HG03354 (cell line): Measurements from ENCODE around the gene ZCCHC3.

Source experiments
- ATAC-seq: cut with Tn5 transposase; IDR thresholded peaks from one replicate; pipeline ENCODE4 v1.9.1; 2021; ENCODE audit warnings: mild to moderate bottlenecking; ENCODE audit not compliant: unreplicated experiment, poor library complexity, severe bottlenecking

ZCCHC3 gene

GRCh38 chr20:310645-311044, 13.3 kb downstream of the ZCCHC3 start:
- no peak for ATAC-seq

DNA sequence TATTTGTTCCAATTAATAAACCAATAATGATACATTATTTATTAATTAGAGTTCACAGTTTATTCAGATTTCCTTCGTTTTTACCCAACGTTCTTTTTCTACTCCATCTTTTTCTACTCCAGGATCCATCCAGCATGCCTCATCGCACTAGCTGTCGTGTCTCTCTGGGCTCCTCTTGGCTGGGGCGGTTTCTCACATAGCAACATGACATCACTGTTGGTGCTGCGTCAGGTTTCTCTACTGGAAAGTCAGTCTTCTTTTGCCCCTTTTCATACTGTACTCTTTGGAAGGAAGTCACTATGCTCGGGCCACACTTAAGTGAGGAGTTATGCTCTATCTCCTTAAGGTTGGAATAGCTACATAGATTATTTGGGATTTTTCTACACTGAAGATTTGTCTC, 14.2 kb downstream of the ZCCHC3 start:
- no peak for ATAC-seq

GRCh38 chr20:312067-312466, 14.7 kb downstream of the ZCCHC3 start:
- ATAC-seq = no peak

- no peak for ATAC-seq
These were observed 15.5 kb downstream of the ZCCHC3 start for GRCh38 chr20:312866-313265.

GRCh38 chr20:313402-313801, 16.0 kb downstream of the ZCCHC3 start:
- no peak for ATAC-seq

DNA sequence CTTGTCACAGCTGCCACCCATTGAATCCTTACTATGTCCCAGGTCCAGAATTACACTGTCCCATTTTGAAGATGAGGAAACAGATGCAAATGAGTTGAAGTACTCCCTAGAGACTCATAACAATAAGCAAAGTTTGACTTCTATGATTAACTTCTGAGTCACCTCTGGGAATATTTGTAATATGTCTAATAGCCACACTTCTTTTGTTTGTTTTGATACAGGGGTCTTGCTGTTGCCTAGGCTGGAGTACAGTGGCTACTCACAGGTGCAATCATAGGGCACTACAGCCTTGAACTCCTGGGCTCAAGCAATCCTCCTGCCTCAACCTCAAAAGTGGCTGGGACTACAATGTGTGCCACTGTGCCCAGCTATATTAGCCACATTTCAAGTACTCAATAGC, 16.6 kb downstream of the ZCCHC3 start:
- ATAC-seq = no peak

DNA sequence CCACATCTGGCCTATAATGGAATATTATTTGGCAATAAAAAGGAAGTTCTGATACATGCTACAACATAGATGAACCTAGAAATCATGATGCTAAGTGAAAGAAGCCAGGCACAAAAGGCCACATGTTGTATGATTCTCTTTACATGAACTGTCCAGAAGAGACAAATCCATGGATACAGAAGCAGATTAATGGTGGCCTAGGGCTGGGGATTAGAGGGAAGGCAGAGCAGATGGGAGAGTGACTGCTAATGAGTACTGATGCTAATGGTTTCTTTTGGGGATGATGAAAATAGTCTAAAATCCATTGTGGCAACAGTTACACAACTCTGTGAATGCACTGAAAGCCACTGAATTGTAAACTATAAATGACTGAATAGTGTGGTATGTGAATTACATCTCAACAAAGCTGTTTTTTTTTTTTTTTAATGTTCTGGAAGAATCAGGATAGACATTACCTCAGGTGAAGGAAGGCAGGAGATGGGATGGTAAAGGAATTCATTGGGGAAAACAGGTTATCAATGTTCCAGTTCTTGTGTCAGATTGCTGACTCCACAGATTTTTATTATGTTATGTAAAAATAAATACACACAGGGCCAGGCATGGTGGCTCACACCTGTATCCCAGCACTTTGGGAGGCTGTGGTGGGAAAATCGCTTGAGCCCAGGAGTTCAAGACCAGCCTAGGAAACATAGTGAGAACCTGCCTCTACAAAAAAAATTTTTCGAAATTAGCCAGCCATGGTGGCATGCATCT, 19.1 kb downstream of the ZCCHC3 start:
- no peak for ATAC-seq

GRCh38 chr20:324177-325044, 27.0 kb downstream of the ZCCHC3 start:
- peak; percentile 53 for ATAC-seq

DNA sequence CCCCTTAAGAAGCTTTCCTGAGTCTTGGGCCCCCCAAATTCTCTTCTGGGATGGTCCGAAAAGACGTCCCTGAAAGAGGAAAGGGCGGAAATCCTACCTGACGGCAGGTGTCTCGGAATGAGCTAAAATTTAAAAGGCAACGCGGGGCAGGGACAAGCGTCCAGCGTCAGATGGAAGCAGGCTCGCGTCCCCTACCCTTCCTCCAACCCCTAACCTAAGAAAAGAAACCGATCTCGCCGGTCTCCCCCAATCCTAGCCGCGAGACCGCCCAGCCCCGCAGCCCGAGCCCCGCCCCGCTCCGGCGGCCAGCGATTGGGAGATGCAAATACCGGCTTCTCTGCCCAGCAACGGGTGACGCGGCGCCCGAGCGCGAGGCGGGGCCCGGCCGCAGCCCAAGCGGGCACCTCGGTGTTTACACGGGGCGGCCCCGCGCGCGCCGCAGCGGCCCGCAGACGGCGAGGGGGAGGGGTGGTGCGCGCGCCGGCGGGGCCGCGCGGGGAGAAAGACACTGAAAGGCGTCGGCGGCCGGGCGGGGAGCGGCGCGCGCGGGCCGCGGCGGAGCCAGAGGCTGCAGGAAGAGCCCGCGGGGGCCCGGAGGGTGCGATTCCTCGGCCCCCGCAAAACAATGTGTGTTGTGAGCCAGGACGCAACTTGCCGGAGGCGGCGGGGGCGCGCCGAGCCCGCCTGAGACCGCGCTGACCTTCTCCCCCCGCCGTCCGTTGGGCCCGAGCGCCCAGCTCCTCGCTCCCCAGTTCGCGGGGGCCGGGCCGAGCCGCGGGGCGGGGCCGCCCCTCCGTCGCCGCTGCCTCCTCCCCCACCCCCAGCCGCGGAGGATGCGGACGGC, 27.9 kb downstream of the ZCCHC3 start, which contains the start of gene SOX12:
Gene SOX12 (plus strand): TSS at position 508 of the 844 bp plus-strand sequence. CDS start 373 bp downstream, outside the sequence.
- peak; percentile 76 for ATAC-seq

GRCh38 chr20:325889-326644, 28.7 kb downstream of the ZCCHC3 start:
- ATAC-seq = peak; percentile 14

GRCh38 chr20:326645-327185, 29.3 kb downstream of the ZCCHC3 start:
- ATAC-seq = no peak

DNA sequence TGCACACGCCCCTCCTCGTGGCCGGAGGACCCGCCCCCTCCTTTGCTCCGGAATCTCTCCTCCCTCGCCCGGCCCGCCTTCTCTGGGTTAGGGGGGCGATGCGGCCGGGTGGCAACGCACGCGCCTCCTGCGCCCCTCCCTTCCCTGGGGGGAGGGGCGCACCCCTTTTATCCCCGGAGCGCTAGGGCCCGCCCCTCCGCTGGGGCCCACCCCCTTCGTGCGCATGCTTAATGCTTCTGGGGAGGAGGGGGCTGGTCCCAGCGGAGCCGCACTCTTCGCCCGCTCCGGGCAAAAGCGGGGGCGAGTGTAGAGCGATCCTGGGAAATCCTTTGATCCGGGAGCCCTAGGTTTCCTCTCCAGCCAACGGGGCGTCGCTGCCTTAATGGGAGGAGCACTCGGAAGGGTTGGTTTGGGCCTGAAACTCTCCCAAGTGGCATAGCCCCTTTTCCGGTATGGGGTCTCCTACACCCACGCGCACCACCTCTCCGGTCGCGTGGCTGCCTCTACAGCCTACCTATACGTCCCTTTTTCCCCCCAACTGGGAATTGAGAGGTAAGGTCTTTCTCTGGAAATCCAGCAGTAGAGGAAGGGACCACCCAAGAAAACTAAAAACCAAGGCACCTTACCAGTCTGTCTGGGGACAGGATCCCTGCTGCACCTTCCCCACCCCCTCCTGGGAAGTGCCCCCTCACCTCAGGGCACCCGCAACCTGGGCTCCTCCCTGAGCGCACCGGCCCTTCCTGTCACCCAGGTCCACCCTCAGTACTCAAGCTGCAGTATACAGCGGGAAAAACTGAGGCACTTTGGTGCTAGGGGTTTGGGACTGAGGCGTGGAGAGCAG, 30.0 kb downstream of the ZCCHC3 start:
- no peak for ATAC-seq

GRCh38 chr20:328027-328974, 30.9 kb downstream of the ZCCHC3 start:
- ATAC-seq = no peak

GRCh38 chr20:328975-329695, 31.8 kb downstream of the ZCCHC3 start:
- no peak for ATAC-seq

GRCh38 chr20:329851-330232, 32.5 kb downstream of the ZCCHC3 start:
- ATAC-seq = no peak
